IMR-90 (cell line): Measurements from ENCODE around the gene ATPAF2. TPM values are rescaled to one million over a fixed set of nuclear protein-coding genes. Genes with fewer than 3 reads are reported as not detected.

Source experiments
- ATAC-seq: fragments of 200-7000 bp; cut with Tn5 transposase; 2 replicates; pipeline ENCODE4 v1.9.1; 2020; ENCODE audit warnings: low read depth, mild to moderate bottlenecking, moderate library complexity
- BruUV-seq: library from RNA; stranded (reverse); fragments of 400-500 nt; replicated peaks from 2 replicates; lab custom pipeline; 2021; lab: Mats Ljungman, UMichigan
- CTCF ChIA-PET: fragments of 300-600 bp; formaldehyde crosslinking; extraction: SDS; loops from one replicate; lab custom pipeline; 2021; ENCODE audit warnings: antibody characterized with exemption; lab: Yijun Ruan, JAX
- POLR2A ChIA-PET: fragments of 300-600 bp; sonication (Branson Sonifier 250); formaldehyde crosslinking; loops from one replicate; lab custom pipeline; 2022; ENCODE audit warnings: antibody characterized with exemption; ENCODE audit not compliant: unreplicated experiment; lab: Charles Lee
- DNase-seq: peaks from one replicate; pipeline ENCODE4 v3.0.0; 2013
- H2AFZ ChIP-seq: replicated peaks from 2 replicates; pipeline ENCODE3; 2013; ENCODE audit warnings: low read length, mild to moderate bottlenecking; ENCODE audit not compliant: poor library complexity
- H2AK5ac ChIP-seq: 2 replicates; pipeline ENCODE4 v1.6.1; 2013; ENCODE audit warnings: low read depth, low read length, inconsistent platforms
- H2AK9ac ChIP-seq: replicated peaks from 2 replicates; pipeline ENCODE3; 2013; ENCODE audit warnings: mild to moderate bottlenecking, low read depth, low read length, moderate library complexity; ENCODE audit not compliant: poor library complexity
- H2BK120ac ChIP-seq: 2 replicates; pipeline ENCODE4 v1.6.1; 2013; ENCODE audit warnings: low read depth, low read length, inconsistent platforms
- H2BK15ac ChIP-seq: 3 replicates; pipeline ENCODE4 v1.6.1; 2013; ENCODE audit warnings: low read depth, low read length, inconsistent platforms
- H2BK20ac ChIP-seq: 2 replicates; pipeline ENCODE4 v1.6.1; 2013; ENCODE audit warnings: low read depth, mild to moderate bottlenecking, inconsistent platforms, low read length, moderate library complexity
- H2BK5ac ChIP-seq: 2 replicates; pipeline ENCODE4 v1.6.1; 2013; ENCODE audit warnings: mild to moderate bottlenecking, low read depth, low read length, inconsistent platforms; ENCODE audit not compliant: poor library complexity, severe bottlenecking
- H3K14ac ChIP-seq: replicated peaks from 2 replicates; pipeline ENCODE4 v1.6.1; 2013; ENCODE audit warnings: low read depth, low read length, inconsistent platforms
- H3K18ac ChIP-seq: 2 replicates; pipeline ENCODE4 v1.6.1; 2013; ENCODE audit warnings: low read depth, low read length, control low read depth
- H3K23ac ChIP-seq: 2 replicates; pipeline ENCODE4 v1.6.1; 2013; ENCODE audit warnings: low read depth, low read length, inconsistent platforms
- H3K27ac ChIP-seq: 2 replicates; pipeline ENCODE4 v1.5.1; 2013; ENCODE audit warnings: mild to moderate bottlenecking, control low read depth, low read length; ENCODE audit not compliant: insufficient read depth
- H3K27me3 ChIP-seq: 2 replicates; pipeline ENCODE4 v1.6.1; 2013; ENCODE audit warnings: low read length; ENCODE audit not compliant: control insufficient read depth, insufficient read depth
- H3K36me3 ChIP-seq: 2 replicates; pipeline ENCODE4 v1.6.1; 2013; ENCODE audit warnings: low read length, mixed read lengths; ENCODE audit not compliant: control insufficient read depth, insufficient read depth
- H3K4ac ChIP-seq: 2 replicates; pipeline ENCODE4 v1.6.1; 2013; ENCODE audit warnings: low read depth, low read length, inconsistent platforms
- H3K4me1 ChIP-seq: 2 replicates; pipeline ENCODE4 v1.6.1; 2013; ENCODE audit warnings: low read length, mixed read lengths; ENCODE audit not compliant: control insufficient read depth, insufficient read depth
- H3K4me2 ChIP-seq: 2 replicates; pipeline ENCODE4 v1.6.1; 2013; ENCODE audit warnings: low read depth, mild to moderate bottlenecking, control low read depth, low read length, moderate library complexity
- H3K4me3 ChIP-seq: 2 replicates; pipeline ENCODE4 v1.5.1; 2013; ENCODE audit warnings: low read depth, mild to moderate bottlenecking, control low read depth, low read length, moderate library complexity; ENCODE audit not compliant: insufficient read depth
- H3K56ac ChIP-seq: 2 replicates; pipeline ENCODE4 v1.6.1; 2013; ENCODE audit warnings: low read length, inconsistent platforms; ENCODE audit not compliant: insufficient read depth; ENCODE audit errors: extremely low read depth
- H3K79me1 ChIP-seq, 2 experiments: 2 replicates each; pipeline ENCODE4 v1.6.1; 2013; ENCODE audit warnings: low read length in 2 of 2, inconsistent platforms in 1 of 2, low read depth in 1 of 2
- H3K9ac ChIP-seq: 2 replicates; pipeline ENCODE4 v1.6.1; 2013; ENCODE audit warnings: low read depth, low read length, control low read depth
- H3K9me1 ChIP-seq: 2 replicates; pipeline ENCODE4 v1.6.1; 2013; ENCODE audit warnings: low read length, inconsistent platforms; ENCODE audit not compliant: insufficient read depth
- H3K9me3 ChIP-seq: 2 replicates; pipeline ENCODE4 v1.6.1; 2013; ENCODE audit warnings: low read length; ENCODE audit not compliant: control insufficient read depth, insufficient read depth
- H4K20me1 ChIP-seq: 2 replicates; pipeline ENCODE4 v1.6.1; 2013; ENCODE audit warnings: low read length, inconsistent platforms; ENCODE audit not compliant: insufficient read depth
- H4K5ac ChIP-seq: 2 replicates; pipeline ENCODE4 v1.6.1; 2013; ENCODE audit warnings: mild to moderate bottlenecking, low read depth, low read length, control low read depth
- H4K8ac ChIP-seq, 2 experiments: 2 replicates each; pipeline ENCODE4 v1.6.1; 2013; ENCODE audit warnings: low read depth in 2 of 2, low read length in 2 of 2, control low read depth in 1 of 2, inconsistent platforms in 1 of 2
- H4K91ac ChIP-seq: 2 replicates; pipeline ENCODE4 v1.6.1; 2013; ENCODE audit warnings: low read depth, low read length, inconsistent platforms; ENCODE audit not compliant: insufficient read depth
- BHLHE40 ChIP-seq: fragments of 150-350 bp; IDR thresholded peaks from 2 replicates; pipeline ENCODE4 v1.6.1; 2016; ENCODE audit warnings: mild to moderate bottlenecking, low read depth, low read length
- CEBPB ChIP-seq: IDR thresholded peaks from 2 replicates; pipeline ENCODE4 v1.6.1; 2012; ENCODE audit warnings: low read depth, low read length, improper control_type of control experiment
- CHD1 ChIP-seq: IDR thresholded peaks from 2 replicates; pipeline ENCODE4 v1.6.1; 2012; ENCODE audit warnings: low read depth, low read length, improper control_type of control experiment
- CTCF ChIP-seq: conservative IDR thresholded peaks from 2 replicates; pipeline ENCODE4 v1.5.1; 2012; ENCODE audit warnings: mild to moderate bottlenecking, low read depth, low read length, improper control_type of control experiment
- ELK1 ChIP-seq: fragments of 150-350 bp; IDR thresholded peaks from 2 replicates; pipeline ENCODE4 v1.6.1; 2016; ENCODE audit warnings: low read depth, mild to moderate bottlenecking, low read length, moderate library complexity, borderline replicate concordance
- FOS ChIP-seq: fragments of 150-350 bp; IDR thresholded peaks from 2 replicates; pipeline ENCODE4 v1.6.1; 2016; ENCODE audit warnings: low read depth, low read length
- MAFK ChIP-seq: IDR thresholded peaks from 2 replicates; pipeline ENCODE4 v1.6.1; 2012; ENCODE audit warnings: low read depth, low read length, improper control_type of control experiment
- MAZ ChIP-seq: IDR thresholded peaks from 2 replicates; pipeline ENCODE4 v1.6.1; 2012; ENCODE audit warnings: low read depth, mild to moderate bottlenecking, low read length, improper control_type of control experiment, moderate library complexity, borderline replicate concordance
- MXI1 ChIP-seq: IDR thresholded peaks from 2 replicates; pipeline ENCODE4 v1.6.1; 2012; ENCODE audit warnings: low read depth, mild to moderate bottlenecking, low read length, moderate library complexity, borderline replicate concordance
- NFE2L2 ChIP-seq: fragments of 150-350 bp; IDR thresholded peaks from 2 replicates; pipeline ENCODE4 v1.6.1; 2016; ENCODE audit warnings: low read depth, mild to moderate bottlenecking, low read length
- POLR2A ChIP-seq: IDR thresholded peaks from 2 replicates; pipeline ENCODE4 v1.6.1; 2012; ENCODE audit warnings: mild to moderate bottlenecking, low read depth, low read length
- RAD21 ChIP-seq: IDR thresholded peaks from 2 replicates; pipeline ENCODE4 v1.6.1; 2012; ENCODE audit warnings: low read length, improper control_type of control experiment
- RCOR1 ChIP-seq: IDR thresholded peaks from 2 replicates; pipeline ENCODE4 v1.6.1; 2012; ENCODE audit warnings: mild to moderate bottlenecking, low read length, improper control_type of control experiment; ENCODE audit not compliant: insufficient replicate concordance
- RFX5 ChIP-seq: IDR thresholded peaks from 2 replicates; pipeline ENCODE4 v1.8.0; 2012; ENCODE audit warnings: low read depth, mild to moderate bottlenecking, low read length, moderate library complexity
- SMC3 ChIP-seq: fragments of 150-350 bp; IDR thresholded peaks from 2 replicates; pipeline ENCODE4 v1.6.1; 2016; ENCODE audit warnings: low read depth, mild to moderate bottlenecking, antibody characterized with exemption, low read length, moderate library complexity
- USF2 ChIP-seq: fragments of 150-350 bp; IDR thresholded peaks from 2 replicates; pipeline ENCODE4 v1.6.1; 2017; ENCODE audit warnings: mild to moderate bottlenecking, antibody characterized with exemption, low read length, low read depth
- WGBS, 2 experiments: methylation state at CpG; one replicate each; pipeline versions ENCODE4 v1.1.5 to v1.1.7; 2013; ENCODE audit warnings: missing lambda C conversion rate in 2 of 2; ENCODE audit not compliant: insufficient read length in 1 of 2; ENCODE audit errors: extremely low coverage in 2 of 2; 5-methylcytosine and 5-hydroxymethylcytosine counted together
- dilution Hi-C: fragments of 300-500 bp; cut with HindIII; formaldehyde crosslinking; loops from one replicate; pipeline ENCODE4 v1.14.3; 2018; ENCODE audit warnings: low sequenced_read_pairs; ENCODE audit not compliant: unreplicated experiment
- in situ Hi-C: fragments of 300-500 bp; cut with MboI; formaldehyde crosslinking; loops from 3 replicates; pipeline ENCODE4 v1.14.3; 2019; ENCODE audit warnings: low sequenced_read_pairs, inconsistent platforms, mixed read lengths
- intact Hi-C: fragments of 100-400 bp; cut with micrococcal nuclease; formaldehyde crosslinking; loops from 2 replicates; pipeline ENCODE4 v1.10.0; 2022
- polyA plus RNA-seq, 3 experiments: library from polyadenylated mRNA; depleted of rRNA; stranded (reverse); fragments of >200 nt; gene quantifications; 2 replicates each; pipeline ENCODE4 v1.2.3, GENCODE V29; 2012; ENCODE audit warnings: low replicate concordance in 1 of 3
- total RNA-seq: library from RNA; depleted of rRNA; stranded (reverse); fragments of >200 nt; gene quantifications from 2 replicates; pipeline ENCODE4 v1.2.3, GENCODE V29; 2012

ATPAF2 gene
- total and polyA plus RNA-seq, 2 of the 4 experiments (the other 2 are of a cell fraction), result 19.5 to 27.6 TPM

- Histone ChIP-seq H2BK20ac (no peak overlapping the region), H3K9ac (no peak overlapping the region), H3K14ac (no peak overlapping the region), H3K9me3 (no peaks in the 10 kb centered on the region), H4K8ac (no peak overlapping the region), H3K9me1 (peaks cover 16% of the 10 kb centered on the region; the same call in 1 of the 2 replicates), H3K4ac (no peak overlapping the region), H2AFZ (no peak overlapping the region), H4K20me1 (no peaks in the 10 kb centered on the region), H2BK15ac (no peak overlapping the region), H4K5ac (no peak overlapping the region), H3K23ac (no peak overlapping the region), H3K36me3 (no peaks in the 10 kb centered on the region; the same call in 1 of the 2 replicates), H4K91ac (no peak overlapping the region), H2AK9ac (no peak overlapping the region), H2BK5ac (no peak overlapping the region), H3K4me1 (peaks cover 2% of the 10 kb centered on the region; the same call in 1 of the 2 replicates), H3K27ac (no peak overlapping the region), H2BK120ac (no peak overlapping the region), H3K4me2 (no peak overlapping the region), H2AK5ac (no peak overlapping the region), H3K18ac (no peak overlapping the region), H3K79me1 (no peaks in the 10 kb centered on the region), H3K56ac (no peak overlapping the region), H3K27me3 (no peaks in the 10 kb centered on the region), H3K4me3 (no peak overlapping the region)
- POLR2A ChIA-PET, result no interaction called here
- DNase-seq, result peak; percentile 28
- no CpG with 5 or more reads among the region's 2 CpGs for WGBS, 2 experiments
- in situ Hi-C loops (no loop called here), intact Hi-C loops (no loop called here), dilution Hi-C loops (no loop called here)
- ATAC-seq, result no peak
- CTCF ChIA-PET, result no interaction called here
- TF ChIP-seq NFE2L2 (no peak), RAD21 (no peak), MAFK (no peak), CEBPB (no peak), SMC3 (no peak), ELK1 (no peak), CTCF (no peak), RCOR1 (no peak), CHD1 (no peak), MXI1 (no peak), FOS (no peak), MAZ (no peak), POLR2A (no peak), RFX5 (no peak), USF2 (no peak), BHLHE40 (no peak)
- no TSS peak for BruUV-seq
Measured at GRCh38 chr17:18002171-18002570, 36.8 kb downstream of the ATPAF2 start.
